Measurements from ENCODE around the gene MEI4.

- TF ChIP-seq, protein P1, sequence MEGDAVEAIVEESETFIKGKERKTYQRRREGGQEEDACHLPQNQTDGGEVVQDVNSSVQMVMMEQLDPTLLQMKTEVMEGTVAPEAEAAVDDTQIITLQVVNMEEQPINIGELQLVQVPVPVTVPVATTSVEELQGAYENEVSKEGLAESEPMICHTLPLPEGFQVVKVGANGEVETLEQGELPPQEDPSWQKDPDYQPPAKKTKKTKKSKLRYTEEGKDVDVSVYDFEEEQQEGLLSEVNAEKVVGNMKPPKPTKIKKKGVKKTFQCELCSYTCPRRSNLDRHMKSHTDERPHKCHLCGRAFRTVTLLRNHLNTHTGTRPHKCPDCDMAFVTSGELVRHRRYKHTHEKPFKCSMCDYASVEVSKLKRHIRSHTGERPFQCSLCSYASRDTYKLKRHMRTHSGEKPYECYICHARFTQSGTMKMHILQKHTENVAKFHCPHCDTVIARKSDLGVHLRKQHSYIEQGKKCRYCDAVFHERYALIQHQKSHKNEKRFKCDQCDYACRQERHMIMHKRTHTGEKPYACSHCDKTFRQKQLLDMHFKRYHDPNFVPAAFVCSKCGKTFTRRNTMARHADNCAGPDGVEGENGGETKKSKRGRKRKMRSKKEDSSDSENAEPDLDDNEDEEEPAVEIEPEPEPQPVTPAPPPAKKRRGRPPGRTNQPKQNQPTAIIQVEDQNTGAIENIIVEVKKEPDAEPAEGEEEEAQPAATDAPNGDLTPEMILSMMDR (IDR thresholded peaks at IDR 0.05), result no peak
- TF ChIP-seq POLR2A (IDR thresholded peaks at IDR 0.05), result no peak
Measured at GRCh38 chr6:77707603-77708002, 54.8 kb downstream of the MEI4 start.

Data from thyroid gland (tissue), 4 donors.